Neural progenitor cell (in vitro differentiated cells): ENCODE data around the gene C1orf115. TPM values are rescaled to one million over a fixed set of nuclear protein-coding genes. Genes with fewer than 3 reads are reported as not detected.

Source experiments
- DNase-seq: peaks from one replicate; pipeline ENCODE4 v3.0.0-alpha.2; 2016; ENCODE audit warnings: low spot score
- H2AFZ ChIP-seq: fragments of 200-600 bp; sonication (generic); replicated peaks from 2 replicates; pipeline ENCODE4 v1.6.1; 2016; ENCODE audit warnings: antibody characterized with exemption
- H3F3A ChIP-seq: fragments of 200-600 bp; sonication (generic); 2 replicates; pipeline ENCODE4 v1.6.1; 2016; ENCODE audit warnings: antibody characterized with exemption, low read depth
- H3K27ac ChIP-seq: fragments of 200-600 bp; sonication (generic); 2 replicates; pipeline ENCODE4 v1.5.1; 2016; ENCODE audit warnings: mild to moderate bottlenecking
- H3K27me3 ChIP-seq: fragments of 200-600 bp; sonication (generic); 2 replicates; pipeline ENCODE4 v1.6.1; 2016; ENCODE audit warnings: mild to moderate bottlenecking, moderate library complexity
- H3K36me3 ChIP-seq: fragments of 200-600 bp; sonication (generic); 2 replicates; pipeline ENCODE4 v1.5.1; 2016
- H3K4me1 ChIP-seq: fragments of 200-600 bp; sonication (generic); 2 replicates; pipeline ENCODE4 v1.6.1; 2016; ENCODE audit warnings: mixed run types
- H3K4me2 ChIP-seq: fragments of 200-600 bp; sonication (generic); 2 replicates; pipeline ENCODE4 v1.6.1; 2016
- H3K4me3 ChIP-seq: fragments of 200-600 bp; sonication (generic); 2 replicates; pipeline ENCODE4 v1.5.1; 2016
- H3K79me2 ChIP-seq: fragments of 200-600 bp; sonication (generic); 2 replicates; pipeline ENCODE4 v1.6.1; 2016; ENCODE audit warnings: low read depth
- H3K9ac ChIP-seq: fragments of 200-600 bp; sonication (generic); 2 replicates; pipeline ENCODE4 v1.6.1; 2016
- H3K9me3 ChIP-seq: fragments of 200-600 bp; sonication (generic); 2 replicates; pipeline ENCODE4 v1.5.1; 2016; ENCODE audit warnings: low read depth
- H4K20me1 ChIP-seq: fragments of 200-600 bp; sonication (generic); 2 replicates; pipeline ENCODE4 v1.6.1; 2016; ENCODE audit warnings: low read depth
- H3K27ac Mint-ChIP-seq: 3 replicates; pipeline ENCODE4 v1.8.0; 2021; ENCODE audit warnings: mixed read lengths
- H3K27me3 Mint-ChIP-seq: 2 replicates; pipeline ENCODE4 v1.8.0; 2022; ENCODE audit warnings: low read depth, mild to moderate bottlenecking, inconsistent platforms, moderate library complexity, mixed read lengths; ENCODE audit not compliant: insufficient read depth
- H3K36me3 Mint-ChIP-seq: 3 replicates; pipeline ENCODE4 v1.8.0; 2021; ENCODE audit warnings: mixed read lengths
- H3K4me1 Mint-ChIP-seq: 3 replicates; pipeline ENCODE4 v1.8.0; 2021; ENCODE audit warnings: mixed read lengths
- H3K4me3 Mint-ChIP-seq: 3 replicates; pipeline ENCODE4 v1.8.0; 2021; ENCODE audit warnings: mild to moderate bottlenecking, moderate library complexity, mixed read lengths
- H3K9me3 Mint-ChIP-seq: 3 replicates; pipeline ENCODE4 v1.8.0; 2020; ENCODE audit warnings: mixed read lengths
- EZH2 ChIP-seq: fragments of 200-600 bp; sonication (generic); IDR thresholded peaks from 2 replicates; pipeline ENCODE4 v1.6.1; 2017; ENCODE audit warnings: antibody characterized with exemption, mild to moderate bottlenecking, moderate library complexity
- EZH2phosphoT487 ChIP-seq: fragments of 200-600 bp; sonication (generic); IDR thresholded peaks from 2 replicates; pipeline ENCODE4 v1.6.1; 2017; ENCODE audit warnings: antibody characterized with exemption
- total RNA-seq: library from RNA; depleted of rRNA; stranded (reverse); fragments of >200 nt; gene quantifications from 2 replicates; pipeline ENCODE4 v1.2.3, GENCODE V29; 2015; ENCODE audit warnings: low replicate concordance
- TF ChIP-seq, protein P1 (sequence below): fragments of 200-600 bp; sonication (generic); IDR thresholded peaks from 2 replicates; pipeline ENCODE4 v1.5.1; 2017; ENCODE audit warnings: antibody characterized with exemption, mild to moderate bottlenecking

The C1orf115 gene
- total RNA-seq, 1 donor from 2014 or later = 6.2 TPM

DNA sequence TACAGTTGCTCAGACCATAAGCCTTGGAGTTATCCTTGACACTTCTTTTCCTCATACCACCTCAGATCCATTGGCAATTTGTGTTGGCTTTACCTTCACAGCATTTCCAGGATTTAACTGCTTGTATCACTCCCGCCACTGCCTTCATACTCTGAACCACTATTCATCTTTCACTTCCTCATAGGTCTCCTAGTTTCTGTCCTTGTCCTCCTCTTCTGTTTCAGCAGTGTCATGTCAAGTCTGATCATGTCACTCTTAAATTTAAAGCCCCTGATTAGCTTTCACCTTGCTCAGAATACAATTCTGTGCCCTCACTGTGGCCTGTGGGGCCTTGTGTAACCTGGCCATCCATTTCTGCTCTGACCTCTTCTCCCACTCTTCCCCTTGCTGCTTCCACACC lies 34.7 kb upstream of the C1orf115 start:
- Histone ChIP-seq H3F3A (no peaks in the 10 kb centered on the region), H3K27me3 (no peaks in the 10 kb centered on the region), H3K9ac (no peak overlapping the region), H4K20me1 (no peaks in the 10 kb centered on the region), H3K27ac (no peak overlapping the region), H3K9me3 (no peaks in the 10 kb centered on the region), H2AFZ (no peak overlapping the region), H3K4me3 (no peak overlapping the region), H3K79me2 (no peaks in the 10 kb centered on the region), H3K36me3 (peaks cover 17% of the 10 kb centered on the region), H3K4me1 (no peaks in the 10 kb centered on the region), H3K4me2 (no peak overlapping the region)
- no peak overlapping the region for H3K27ac Mint-ChIP-seq
- H3K36me3 Mint-ChIP-seq = peaks cover 7% of the 10 kb centered on the region
- DNase-seq = no peak
- H3K27me3 Mint-ChIP-seq = no peaks in the 10 kb centered on the region
- H3K4me3 Mint-ChIP-seq = no peak overlapping the region
- H3K4me1 Mint-ChIP-seq = no peaks in the 10 kb centered on the region
- no peaks in the 10 kb centered on the region for H3K9me3 Mint-ChIP-seq
- TF ChIP-seq, protein P1, sequence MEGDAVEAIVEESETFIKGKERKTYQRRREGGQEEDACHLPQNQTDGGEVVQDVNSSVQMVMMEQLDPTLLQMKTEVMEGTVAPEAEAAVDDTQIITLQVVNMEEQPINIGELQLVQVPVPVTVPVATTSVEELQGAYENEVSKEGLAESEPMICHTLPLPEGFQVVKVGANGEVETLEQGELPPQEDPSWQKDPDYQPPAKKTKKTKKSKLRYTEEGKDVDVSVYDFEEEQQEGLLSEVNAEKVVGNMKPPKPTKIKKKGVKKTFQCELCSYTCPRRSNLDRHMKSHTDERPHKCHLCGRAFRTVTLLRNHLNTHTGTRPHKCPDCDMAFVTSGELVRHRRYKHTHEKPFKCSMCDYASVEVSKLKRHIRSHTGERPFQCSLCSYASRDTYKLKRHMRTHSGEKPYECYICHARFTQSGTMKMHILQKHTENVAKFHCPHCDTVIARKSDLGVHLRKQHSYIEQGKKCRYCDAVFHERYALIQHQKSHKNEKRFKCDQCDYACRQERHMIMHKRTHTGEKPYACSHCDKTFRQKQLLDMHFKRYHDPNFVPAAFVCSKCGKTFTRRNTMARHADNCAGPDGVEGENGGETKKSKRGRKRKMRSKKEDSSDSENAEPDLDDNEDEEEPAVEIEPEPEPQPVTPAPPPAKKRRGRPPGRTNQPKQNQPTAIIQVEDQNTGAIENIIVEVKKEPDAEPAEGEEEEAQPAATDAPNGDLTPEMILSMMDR = no peak
- no peak for TF ChIP-seq EZH2
- no peak for TF ChIP-seq EZH2phosphoT487

- no peak overlapping the region for H3K27ac ChIP-seq
- H3K27me3 Mint-ChIP-seq = no peaks in the 10 kb centered on the region
- H3K36me3 Mint-ChIP-seq = peaks cover 7% of the 10 kb centered on the region
- H3K36me3 ChIP-seq = peaks cover 17% of the 10 kb centered on the region
- no peak for DNase-seq
- TF ChIP-seq EZH2phosphoT487 (no peak), EZH2 (no peak)
- TF ChIP-seq, protein P1 = no peak
- H3K4me1 ChIP-seq = no peaks in the 10 kb centered on the region
- no peak overlapping the region for H2AFZ ChIP-seq
- H3F3A ChIP-seq = no peaks in the 10 kb centered on the region
- no peak overlapping the region for H3K4me3 Mint-ChIP-seq
- H3K27me3 ChIP-seq = no peaks in the 10 kb centered on the region
- H3K9ac ChIP-seq = no peak overlapping the region
- H3K4me2 ChIP-seq = no peak overlapping the region
- H4K20me1 ChIP-seq = no peaks in the 10 kb centered on the region
- no peak overlapping the region for H3K4me3 ChIP-seq
- no peak overlapping the region for H3K27ac Mint-ChIP-seq
- no peaks in the 10 kb centered on the region for H3K9me3 Mint-ChIP-seq
- no peaks in the 10 kb centered on the region for H3K79me2 ChIP-seq
- H3K9me3 ChIP-seq = no peaks in the 10 kb centered on the region
- no peaks in the 10 kb centered on the region for H3K4me1 Mint-ChIP-seq
Observed at GRCh38 chr1:220655961-220656740, 34.0 kb upstream of the C1orf115 start.

GRCh38 chr1:220666349-220666748 lies 23.8 kb upstream of the C1orf115 start:
- Histone ChIP-seq H4K20me1 (no peaks in the 10 kb centered on the region), H3K4me3 (no peak overlapping the region), H3K4me1 (no peaks in the 10 kb centered on the region), H3K9ac (no peak overlapping the region), H3K36me3 (no peaks in the 10 kb centered on the region), H2AFZ (no peak overlapping the region), H3K27me3 (no peaks in the 10 kb centered on the region), H3K79me2 (no peaks in the 10 kb centered on the region), H3K27ac (no peak overlapping the region), H3K4me2 (no peak overlapping the region), H3F3A (no peaks in the 10 kb centered on the region), H3K9me3 (no peaks in the 10 kb centered on the region)
- H3K36me3 Mint-ChIP-seq = peaks cover 3% of the 10 kb centered on the region
- no peak for DNase-seq
- H3K9me3 Mint-ChIP-seq = peaks cover 5% of the 10 kb centered on the region
- peaks cover 2% of the 10 kb centered on the region for H3K27me3 Mint-ChIP-seq
- H3K27ac Mint-ChIP-seq = no peak overlapping the region
- no peak overlapping the region for H3K4me3 Mint-ChIP-seq
- TF ChIP-seq EZH2 (no peak), EZH2phosphoT487 (no peak)
- TF ChIP-seq, protein P1 = no peak
- no peaks in the 10 kb centered on the region for H3K4me1 Mint-ChIP-seq
